GM18861 (cell line): ENCODE results near the gene ADRB1.

ENCODE experiments used
- ATAC-seq: cut with Tn5 transposase; IDR thresholded peaks from one replicate; pipeline ENCODE4 v1.9.1; 2021; ENCODE audit not compliant: unreplicated experiment

The ADRB1 gene

GRCh38 chr10:114026189-114027040 is 17.3 kb upstream of the ADRB1 start:
- ATAC-seq, result no peak

GRCh38 chr10:114027041-114027394 is 16.6 kb upstream of the ADRB1 start:
- no peak for ATAC-seq

- no peak for ATAC-seq
Observed at GRCh38 chr10:114027951-114028350, 15.7 kb upstream of the ADRB1 start.

GRCh38 chr10:114028425-114028824 is 15.2 kb upstream of the ADRB1 start:
- ATAC-seq, result no peak

GRCh38 chr10:114029655-114030054 is 14.0 kb upstream of the ADRB1 start:
- no peak for ATAC-seq

- no peak for ATAC-seq
Observed at GRCh38 chr10:114030140-114030539, 13.5 kb upstream of the ADRB1 start.

- ATAC-seq, result no peak
Observed at GRCh38 chr10:114031073-114031972, 12.3 kb upstream of the ADRB1 start.

- ATAC-seq, result no peak
Observed at GRCh38 chr10:114033566-114033965, 10.1 kb upstream of the ADRB1 start.

GRCh38 chr10:114034923-114035645 is 8.6 kb upstream of the ADRB1 start:
- no peak for ATAC-seq

GRCh38 chr10:114035791-114036190 is 7.9 kb upstream of the ADRB1 start:
- ATAC-seq, result no peak

GRCh38 chr10:114038819-114039218 is 4.8 kb upstream of the ADRB1 start:
- no peak for ATAC-seq

- no peak for ATAC-seq
Observed at GRCh38 chr10:114041166-114041565, 2.5 kb upstream of the ADRB1 start.

GRCh38 chr10:114042895-114043531 is 653 bp upstream of the ADRB1 start:
- no peak for ATAC-seq

GRCh38 chr10:114044247-114045135 is 825 bp downstream of the ADRB1 start:
- no peak for ATAC-seq

- ATAC-seq, result no peak
Observed at GRCh38 chr10:114045136-114046086, 1.7 kb downstream of the ADRB1 start.

- ATAC-seq, result no peak
Observed at GRCh38 chr10:114046087-114046458, 2.4 kb downstream of the ADRB1 start.

GRCh38 chr10:114048472-114048871 is 4.8 kb downstream of the ADRB1 start:
- no peak for ATAC-seq

- ATAC-seq, result no peak
Observed at GRCh38 chr10:114051714-114052113, 8.0 kb downstream of the ADRB1 start.

GRCh38 chr10:114052255-114052654 is 8.6 kb downstream of the ADRB1 start:
- ATAC-seq, result no peak
